HG03469 (cell line): ENCODE results near the gene RBM38.
"Not testable (repeated sequence)": the region's sequence is repeated elsewhere in the genome, so short reads cannot be mapped to it uniquely, and the experiment has no call there.

Experiments
- ATAC-seq: cut with Tn5 transposase; IDR thresholded peaks from one replicate; pipeline ENCODE4 v1.9.1; 2021; ENCODE audit warnings: mild to moderate bottlenecking, moderate library complexity, moderate number of reproducible peaks; ENCODE audit not compliant: unreplicated experiment

RBM38 gene

GRCh38 chr20:57416296-57417022 lies 25.3 kb downstream of the RBM38 start:
- no peak for ATAC-seq

- ATAC-seq, result no peak
Observed at GRCh38 chr20:57417051-57417689, 26.0 kb downstream of the RBM38 start.

GRCh38 chr20:57417830-57418780 lies 26.9 kb downstream of the RBM38 start:
- ATAC-seq, result no peak

GRCh38 chr20:57419479-57419878 lies 28.3 kb downstream of the RBM38 start:
- not testable (repeated sequence) for ATAC-seq

- no peak for ATAC-seq
Observed at GRCh38 chr20:57420571-57421252, 29.5 kb downstream of the RBM38 start.

- no peak for ATAC-seq
Observed at GRCh38 chr20:57421253-57422220, 30.3 kb downstream of the RBM38 start.

GRCh38 chr20:57422254-57422653 lies 31.1 kb downstream of the RBM38 start:
- ATAC-seq, result no peak

GRCh38 chr20:57425150-57426013 lies 34.2 kb downstream of the RBM38 start:
- ATAC-seq, result no peak

GRCh38 chr20:57426271-57426689 lies 35.1 kb downstream of the RBM38 start:
- no peak for ATAC-seq

GRCh38 chr20:57426831-57427230 lies 35.6 kb downstream of the RBM38 start:
- ATAC-seq, result no peak

- no peak for ATAC-seq
Observed at GRCh38 chr20:57428324-57429158, 37.3 kb downstream of the RBM38 start.

- no peak for ATAC-seq
Observed at GRCh38 chr20:57429159-57429496, 37.9 kb downstream of the RBM38 start.

- no peak for ATAC-seq
Observed at GRCh38 chr20:57429580-57430200, 38.5 kb downstream of the RBM38 start.

- ATAC-seq, result not testable (repeated sequence)
Observed at GRCh38 chr20:57430201-57430596, 39.0 kb downstream of the RBM38 start.

- no peak for ATAC-seq
Observed at GRCh38 chr20:57431539-57431835, 40.3 kb downstream of the RBM38 start.

GRCh38 chr20:57432480-57432861 lies 41.3 kb downstream of the RBM38 start:
- ATAC-seq, result no peak

- peak; percentile 82 for ATAC-seq
Observed at GRCh38 chr20:57432862-57433491, 41.8 kb downstream of the RBM38 start.
